ENCODE results near the gene USB1. TPM values are rescaled to one million over a fixed set of nuclear protein-coding genes. Genes with fewer than 3 reads are reported as not detected.

The USB1 gene
- total and polyA plus RNA-seq, 2 experiments from 2014 or later, result 79.6 to 118 TPM

DNA sequence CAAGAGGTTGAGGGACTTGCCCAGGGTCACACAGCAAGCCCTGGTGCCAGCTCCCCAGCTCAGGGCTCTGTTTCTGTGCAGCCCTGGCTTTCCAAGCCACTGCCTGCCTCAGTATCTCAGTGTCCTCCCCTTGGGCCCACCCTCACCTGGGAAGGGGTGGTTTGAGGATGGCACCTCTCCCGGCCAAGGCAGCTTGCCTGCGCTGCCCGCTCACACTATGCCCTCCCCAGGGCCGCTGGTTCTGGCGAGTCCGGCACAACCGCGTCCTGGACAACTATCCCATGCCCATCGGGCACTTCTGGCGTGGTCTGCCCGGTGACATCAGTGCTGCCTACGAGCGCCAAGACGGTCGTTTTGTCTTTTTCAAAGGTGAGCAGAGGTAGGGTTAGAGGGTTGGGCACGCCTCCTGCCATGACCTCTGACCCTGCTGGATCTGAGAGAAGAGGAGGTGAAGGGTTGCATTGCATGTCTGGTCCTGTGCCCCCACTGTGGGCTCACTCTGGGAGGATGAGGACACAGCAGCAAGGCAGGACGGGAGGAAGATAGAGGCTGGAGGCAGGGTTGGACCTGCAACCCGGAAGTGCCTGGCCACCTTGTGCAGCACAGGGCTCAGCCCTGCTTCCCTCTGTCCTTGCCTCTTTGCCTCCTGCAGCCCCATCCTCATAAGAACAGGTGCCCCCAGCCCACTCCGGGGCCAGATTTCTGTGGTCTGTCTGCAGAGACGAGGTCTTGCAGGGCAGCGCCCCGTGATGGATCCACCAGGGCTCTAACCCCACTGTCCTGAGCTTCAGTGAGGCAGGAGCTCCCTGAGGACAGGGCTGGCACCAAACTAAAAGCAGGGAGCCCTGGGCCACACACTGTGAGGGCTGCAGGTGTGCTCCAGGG, 41.0 kb downstream of the USB1 start:
- DNase-seq (ENCODE audit: low spot score) (no peak), ATAC-seq (no peak)
- H3K4me1 ChIP-seq (ENCODE audit: insufficient read depth), result peaks cover 4% of the 10 kb centered on the region; the same call in 1 of the 2 replicates
- Mint-ChIP-seq H3K27me3 (ENCODE audit: insufficient read depth, low read depth, poor library complexity) (peaks cover 5% of the 10 kb centered on the region), H3K4me3 (no peak overlapping the region), H3K36me3 (ENCODE audit: low read depth) (peaks cover 40% of the 10 kb centered on the region), H3K9me3 (no peaks in the 10 kb centered on the region; the same call in 2 of the 3 replicates), H3K4me1 (no peaks in the 10 kb centered on the region), H3K27ac (no peak overlapping the region)
- H3F3A ChIP-seq (replicated peaks; ENCODE audit: low read depth), result no peaks in the 10 kb centered on the region
- H3K27me3 ChIP-seq (ENCODE audit: insufficient read depth), result no peaks in the 10 kb centered on the region
- no peaks in the 10 kb centered on the region for H3K9me2 ChIP-seq (ENCODE audit: insufficient read depth)
- H3K79me2 ChIP-seq (replicated peaks; ENCODE audit: insufficient read depth), result no peaks in the 10 kb centered on the region
- H3K4me2 ChIP-seq, result no peak overlapping the region
- H3K4me3 ChIP-seq, result no peak overlapping the region
- TF ChIP-seq, protein P1, sequence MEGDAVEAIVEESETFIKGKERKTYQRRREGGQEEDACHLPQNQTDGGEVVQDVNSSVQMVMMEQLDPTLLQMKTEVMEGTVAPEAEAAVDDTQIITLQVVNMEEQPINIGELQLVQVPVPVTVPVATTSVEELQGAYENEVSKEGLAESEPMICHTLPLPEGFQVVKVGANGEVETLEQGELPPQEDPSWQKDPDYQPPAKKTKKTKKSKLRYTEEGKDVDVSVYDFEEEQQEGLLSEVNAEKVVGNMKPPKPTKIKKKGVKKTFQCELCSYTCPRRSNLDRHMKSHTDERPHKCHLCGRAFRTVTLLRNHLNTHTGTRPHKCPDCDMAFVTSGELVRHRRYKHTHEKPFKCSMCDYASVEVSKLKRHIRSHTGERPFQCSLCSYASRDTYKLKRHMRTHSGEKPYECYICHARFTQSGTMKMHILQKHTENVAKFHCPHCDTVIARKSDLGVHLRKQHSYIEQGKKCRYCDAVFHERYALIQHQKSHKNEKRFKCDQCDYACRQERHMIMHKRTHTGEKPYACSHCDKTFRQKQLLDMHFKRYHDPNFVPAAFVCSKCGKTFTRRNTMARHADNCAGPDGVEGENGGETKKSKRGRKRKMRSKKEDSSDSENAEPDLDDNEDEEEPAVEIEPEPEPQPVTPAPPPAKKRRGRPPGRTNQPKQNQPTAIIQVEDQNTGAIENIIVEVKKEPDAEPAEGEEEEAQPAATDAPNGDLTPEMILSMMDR (conservative IDR thresholded peaks at IDR 0.05; ENCODE audit: low read depth in 2 of 2), result no peak
- TF ChIP-seq, protein P2, sequence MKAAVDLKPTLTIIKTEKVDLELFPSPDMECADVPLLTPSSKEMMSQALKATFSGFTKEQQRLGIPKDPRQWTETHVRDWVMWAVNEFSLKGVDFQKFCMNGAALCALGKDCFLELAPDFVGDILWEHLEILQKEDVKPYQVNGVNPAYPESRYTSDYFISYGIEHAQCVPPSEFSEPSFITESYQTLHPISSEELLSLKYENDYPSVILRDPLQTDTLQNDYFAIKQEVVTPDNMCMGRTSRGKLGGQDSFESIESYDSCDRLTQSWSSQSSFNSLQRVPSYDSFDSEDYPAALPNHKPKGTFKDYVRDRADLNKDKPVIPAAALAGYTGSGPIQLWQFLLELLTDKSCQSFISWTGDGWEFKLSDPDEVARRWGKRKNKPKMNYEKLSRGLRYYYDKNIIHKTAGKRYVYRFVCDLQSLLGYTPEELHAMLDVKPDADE (IDR thresholded peaks at IDR 0.05), result no peak
- TF ChIP-seq EZH2phosphoT487 (IDR thresholded peaks at IDR 0.05; ENCODE audit: unreplicated experiment), result no peak
- no peak for TF ChIP-seq ZNF331 (CRISPR knock-in tag; IDR thresholded peaks at IDR 0.05; ENCODE audit: low read depth)
- TF ChIP-seq, protein P3, sequence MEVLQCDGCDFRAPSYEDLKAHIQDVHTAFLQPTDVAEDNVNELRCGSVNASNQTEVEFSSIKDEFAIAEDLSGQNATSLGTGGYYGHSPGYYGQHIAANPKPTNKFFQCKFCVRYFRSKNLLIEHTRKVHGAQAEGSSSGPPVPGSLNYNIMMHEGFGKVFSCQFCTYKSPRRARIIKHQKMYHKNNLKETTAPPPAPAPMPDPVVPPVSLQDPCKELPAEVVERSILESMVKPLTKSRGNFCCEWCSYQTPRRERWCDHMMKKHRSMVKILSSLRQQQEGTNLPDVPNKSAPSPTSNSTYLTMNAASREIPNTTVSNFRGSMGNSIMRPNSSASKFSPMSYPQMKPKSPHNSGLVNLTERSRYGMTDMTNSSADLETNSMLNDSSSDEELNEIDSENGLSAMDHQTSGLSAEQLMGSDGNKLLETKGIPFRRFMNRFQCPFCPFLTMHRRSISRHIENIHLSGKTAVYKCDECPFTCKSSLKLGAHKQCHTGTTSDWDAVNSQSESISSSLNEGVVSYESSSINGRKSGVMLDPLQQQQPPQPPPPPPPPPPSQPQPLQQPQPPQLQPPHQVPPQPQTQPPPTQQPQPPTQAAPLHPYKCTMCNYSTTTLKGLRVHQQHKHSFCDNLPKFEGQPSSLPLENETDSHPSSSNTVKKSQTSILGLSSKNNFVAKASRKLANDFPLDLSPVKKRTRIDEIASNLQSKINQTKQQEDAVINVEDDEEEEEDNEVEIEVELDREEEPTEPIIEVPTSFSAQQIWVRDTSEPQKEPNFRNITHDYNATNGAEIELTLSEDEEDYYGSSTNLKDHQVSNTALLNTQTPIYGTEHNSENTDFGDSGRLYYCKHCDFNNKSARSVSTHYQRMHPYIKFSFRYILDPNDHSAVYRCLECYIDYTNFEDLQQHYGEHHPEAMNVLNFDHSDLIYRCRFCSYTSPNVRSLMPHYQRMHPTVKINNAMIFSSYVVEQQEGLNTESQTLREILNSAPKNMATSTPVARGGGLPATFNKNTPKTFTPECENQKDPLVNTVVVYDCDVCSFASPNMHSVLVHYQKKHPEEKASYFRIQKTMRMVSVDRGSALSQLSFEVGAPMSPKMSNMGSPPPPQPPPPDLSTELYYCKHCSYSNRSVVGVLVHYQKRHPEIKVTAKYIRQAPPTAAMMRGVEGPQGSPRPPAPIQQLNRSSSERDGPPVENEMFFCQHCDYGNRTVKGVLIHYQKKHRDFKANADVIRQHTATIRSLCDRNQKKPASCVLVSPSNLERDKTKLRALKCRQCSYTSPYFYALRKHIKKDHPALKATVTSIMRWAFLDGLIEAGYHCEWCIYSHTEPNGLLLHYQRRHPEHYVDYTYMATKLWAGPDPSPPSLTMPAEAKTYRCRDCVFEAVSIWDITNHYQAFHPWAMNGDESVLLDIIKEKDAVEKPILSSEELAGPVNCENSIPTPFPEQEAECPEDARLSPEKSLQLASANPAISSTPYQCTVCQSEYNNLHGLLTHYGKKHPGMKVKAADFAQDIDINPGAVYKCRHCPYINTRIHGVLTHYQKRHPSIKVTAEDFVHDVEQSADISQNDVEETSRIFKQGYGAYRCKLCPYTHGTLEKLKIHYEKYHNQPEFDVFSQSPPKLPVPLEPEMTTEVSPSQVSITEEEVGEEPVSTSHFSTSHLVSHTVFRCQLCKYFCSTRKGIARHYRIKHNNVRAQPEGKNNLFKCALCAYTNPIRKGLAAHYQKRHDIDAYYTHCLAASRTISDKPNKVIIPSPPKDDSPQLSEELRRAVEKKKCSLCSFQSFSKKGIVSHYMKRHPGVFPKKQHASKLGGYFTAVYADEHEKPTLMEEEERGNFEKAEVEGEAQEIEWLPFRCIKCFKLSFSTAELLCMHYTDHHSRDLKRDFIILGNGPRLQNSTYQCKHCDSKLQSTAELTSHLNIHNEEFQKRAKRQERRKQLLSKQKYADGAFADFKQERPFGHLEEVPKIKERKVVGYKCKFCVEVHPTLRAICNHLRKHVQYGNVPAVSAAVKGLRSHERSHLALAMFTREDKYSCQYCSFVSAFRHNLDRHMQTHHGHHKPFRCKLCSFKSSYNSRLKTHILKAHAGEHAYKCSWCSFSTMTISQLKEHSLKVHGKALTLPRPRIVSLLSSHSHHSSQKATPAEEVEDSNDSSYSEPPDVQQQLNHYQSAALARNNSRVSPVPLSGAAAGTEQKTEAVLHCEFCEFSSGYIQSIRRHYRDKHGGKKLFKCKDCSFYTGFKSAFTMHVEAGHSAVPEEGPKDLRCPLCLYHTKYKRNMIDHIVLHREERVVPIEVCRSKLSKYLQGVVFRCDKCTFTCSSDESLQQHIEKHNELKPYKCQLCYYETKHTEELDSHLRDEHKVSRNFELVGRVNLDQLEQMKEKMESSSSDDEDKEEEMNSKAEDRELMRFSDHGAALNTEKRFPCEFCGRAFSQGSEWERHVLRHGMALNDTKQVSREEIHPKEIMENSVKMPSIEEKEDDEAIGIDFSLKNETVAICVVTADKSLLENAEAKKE (CRISPR knock-in tag; IDR thresholded peaks at IDR 0.05), result no peak
- TF ChIP-seq ZNF114 (CRISPR knock-in tag; IDR thresholded peaks at IDR 0.05), result no peak
- no peak for TF ChIP-seq NANOG (IDR thresholded peaks at IDR 0.05; ENCODE audit: borderline replicate concordance)
- no peak for TF ChIP-seq EZH2 (IDR thresholded peaks at IDR 0.05; ENCODE audit: low read depth, unreplicated experiment)
- TF ChIP-seq STAT1 (IDR thresholded peaks at IDR 0.05; ENCODE audit: unreplicated experiment), result no peak
- no peak for TF ChIP-seq JUNB (IDR thresholded peaks at IDR 0.05; ENCODE audit: unreplicated experiment)
- H3K27ac ChIP-seq (ENCODE audit: low read depth), result no peak overlapping the region
- no peaks in the 10 kb centered on the region; the same call in 1 of the 2 replicates for H4K20me1 ChIP-seq (replicated peaks; ENCODE audit: insufficient read depth)
- H3K36me3 ChIP-seq (ENCODE audit: insufficient read depth), result no peaks in the 10 kb centered on the region; the same call in 1 of the 2 replicates
- no peak overlapping the region for H2AFZ ChIP-seq

All from GM23338 (cell line).